H1 (cell line): Measurements from ENCODE around the gene ETV2. TPM values are rescaled to one million over a fixed set of nuclear protein-coding genes. Genes with fewer than 3 reads are reported as not detected.
"Not testable (repeated sequence)": the region's sequence is repeated elsewhere in the genome, so short reads cannot be mapped to it uniquely, and the experiment has no call there.

Experiments
- CTCF ChIA-PET: fragments of 300-600 bp; sonication (Branson Sonifier 250); formaldehyde crosslinking; loops from one replicate; lab custom pipeline; 2021; ENCODE audit not compliant: partially characterized antibody; lab: Charles Lee
- POLR2A ChIA-PET: fragments of 300-600 bp; sonication (Branson Sonifier 250); formaldehyde crosslinking; loops from one replicate; lab custom pipeline; 2021; ENCODE audit warnings: inconsistent platforms; ENCODE audit not compliant: partially characterized antibody; lab: Charles Lee
- DNase-seq, 2 experiments: peaks; one replicate each; pipeline versions ENCODE4 v3.0.0 to v3.0.0-alpha.2; 2010 to 2022; ENCODE audit warnings: low spot score in 2 of 2, low read depth in 1 of 2, mixed read lengths in 1 of 2
- FAIRE-seq: peaks from 2 replicates; lab custom pipeline; 2011; peaks lifted over from hg19 to GRCh38; lab: Jason Lieb, UNC
- H2AFZ ChIP-seq: 2 replicates; pipeline ENCODE4 v1.8.1; 2012; ENCODE audit warnings: low read length, inconsistent platforms
- H2AK5ac ChIP-seq: 2 replicates; pipeline ENCODE4 v1.6.1; 2013; ENCODE audit warnings: low read depth, low read length
- H2BK120ac ChIP-seq: replicated peaks from 2 replicates; pipeline ENCODE3; 2013; ENCODE audit warnings: low read depth, low read length, inconsistent platforms
- H2BK12ac ChIP-seq: 2 replicates; pipeline ENCODE4 v1.6.1; 2013; ENCODE audit warnings: low read depth, low read length
- H2BK15ac ChIP-seq: 2 replicates; pipeline ENCODE4 v1.6.1; 2013; ENCODE audit warnings: low read length
- H2BK20ac ChIP-seq: 2 replicates; pipeline ENCODE4 v1.6.1; 2013; ENCODE audit warnings: low read length
- H2BK5ac ChIP-seq: 2 replicates; pipeline ENCODE4 v1.6.1; 2013; ENCODE audit warnings: low read depth, low read length
- H3K14ac ChIP-seq: 2 replicates; pipeline ENCODE4 v1.6.1; 2013; ENCODE audit warnings: inconsistent platforms; ENCODE audit not compliant: insufficient read length
- H3K18ac ChIP-seq: 2 replicates; pipeline ENCODE4 v1.6.1; 2013; ENCODE audit warnings: low read length; ENCODE audit errors: extremely low read depth
- H3K23ac ChIP-seq: 2 replicates; pipeline ENCODE4 v1.6.1; 2013; ENCODE audit warnings: inconsistent platforms; ENCODE audit not compliant: insufficient read length
- H3K23me2 ChIP-seq: 2 replicates; pipeline ENCODE4 v1.6.1; 2013; ENCODE audit warnings: low read depth, low read length
- H3K27ac ChIP-seq: 2 replicates; pipeline ENCODE4 v1.6.1; 2011; ENCODE audit warnings: low read depth, low read length, inconsistent platforms
- H3K27me3 ChIP-seq, 4 experiments: replicated peaks in 1 of 4; 1 replicate in 1 of 4; 2 replicates in 3 of 4; pipeline versions ENCODE4 v1.6.1 to v1.8.1; 2011 to 2013; ENCODE audit warnings: low read length in 3 of 4, mild to moderate bottlenecking in 3 of 4, inconsistent platforms in 2 of 4, mixed read lengths in 2 of 4, moderate library complexity in 1 of 4; ENCODE audit not compliant: control insufficient read depth in 3 of 4, insufficient read depth in 3 of 4; ENCODE audit errors: extremely low read depth in 1 of 4
- H3K36me3 ChIP-seq, 4 experiments: 2 replicates each; pipeline versions ENCODE4 v1.6.1 to v1.8.1; 2011 to 2013; ENCODE audit warnings: mild to moderate bottlenecking in 4 of 4, low read length in 3 of 4, moderate library complexity in 2 of 4, control low read depth in 1 of 4, inconsistent platforms in 1 of 4; ENCODE audit not compliant: insufficient read depth in 4 of 4, control insufficient read depth in 2 of 4
- H3K4ac ChIP-seq: replicated peaks from 2 replicates; pipeline ENCODE3; 2013; ENCODE audit warnings: low read length, low read depth, mixed read lengths, inconsistent platforms; ENCODE audit not compliant: insufficient read length
- H3K4me1 ChIP-seq, 4 experiments: replicated peaks in 1 of 4; 1 replicate in 1 of 4; 2 replicates in 3 of 4; pipeline versions ENCODE4 v1.6.1 to v1.8.1; 2011 to 2013; ENCODE audit warnings: low read length in 3 of 4, inconsistent platforms in 2 of 4, mixed read lengths in 1 of 4; ENCODE audit not compliant: insufficient read depth in 4 of 4, control insufficient read depth in 3 of 4
- H3K4me2 ChIP-seq, 2 experiments: 2 replicates each; pipeline versions ENCODE4 v1.6.1 to v1.8.1; 2011 to 2013; ENCODE audit warnings: low read depth in 2 of 2, low read length in 2 of 2, control low read depth in 1 of 2, inconsistent platforms in 1 of 2, mild to moderate bottlenecking in 1 of 2; ENCODE audit not compliant: insufficient read depth in 1 of 2
- H3K4me3 ChIP-seq, 4 experiments: fragments of 200-600, 300-600 bp in 1 of 4; sonication (generic), shearing (Covaris generic), sonication (Bioruptor Twin) in 1 of 4; 2 replicates each; pipeline versions ENCODE4 v1.5.1 to v1.8.1; 2011 to 2016; ENCODE audit warnings: low read length in 4 of 4, low read depth in 3 of 4, control low read depth in 2 of 4, inconsistent platforms in 2 of 4, mild to moderate bottlenecking in 2 of 4, mixed read lengths in 1 of 4, moderate library complexity in 1 of 4; ENCODE audit not compliant: insufficient read depth in 2 of 4; ENCODE audit errors: extremely low read depth in 1 of 4
- H3K56ac ChIP-seq: replicated peaks from 2 replicates; pipeline ENCODE3; 2013; ENCODE audit warnings: low read depth, mild to moderate bottlenecking, mixed read lengths, low read length, inconsistent platforms; ENCODE audit not compliant: insufficient read length
- H3K79me1 ChIP-seq: 2 replicates; pipeline ENCODE4 v1.6.1; 2013; ENCODE audit warnings: low read depth, low read length, control low read depth
- H3K79me2 ChIP-seq, 2 experiments: 2 replicates each; pipeline versions ENCODE4 v1.6.1 to v1.8.1; 2012 to 2013; ENCODE audit warnings: low read length in 2 of 2, mild to moderate bottlenecking in 2 of 2, inconsistent platforms in 1 of 2; ENCODE audit not compliant: insufficient read depth in 2 of 2, control insufficient read depth in 1 of 2
- H3K9ac ChIP-seq, 4 experiments: replicated peaks in 1 of 4; 1 replicate in 1 of 4; 2 replicates in 3 of 4; pipeline versions ENCODE4 v1.6.1 to v1.8.1; 2011 to 2013; ENCODE audit warnings: low read depth in 3 of 4, low read length in 3 of 4, control low read depth in 2 of 4, mild to moderate bottlenecking in 2 of 4, moderate library complexity in 2 of 4, inconsistent platforms in 1 of 4; ENCODE audit errors: extremely low read depth in 1 of 4
- H3K9me3 ChIP-seq, 2 experiments: 2 replicates each; pipeline versions ENCODE4 v1.6.1 to v1.8.1; 2012 to 2013; ENCODE audit warnings: mild to moderate bottlenecking in 2 of 2, moderate library complexity in 2 of 2, control low read depth in 1 of 2, inconsistent platforms in 1 of 2, low read depth in 1 of 2, low read length in 1 of 2, mixed read lengths in 1 of 2; ENCODE audit not compliant: insufficient read depth in 2 of 2
- H4K20me1 ChIP-seq, 2 experiments: replicated peaks in 1 of 2; 2 replicates each; pipeline versions ENCODE3 to v1.8.1; 2011 to 2013; ENCODE audit warnings: inconsistent platforms in 2 of 2, low read length in 2 of 2, mild to moderate bottlenecking in 1 of 2; ENCODE audit not compliant: insufficient read depth in 2 of 2, control insufficient read depth in 1 of 2
- H4K5ac ChIP-seq: 2 replicates; pipeline ENCODE4 v1.6.1; 2013; ENCODE audit warnings: low read length, low read depth, mixed read lengths, inconsistent platforms; ENCODE audit not compliant: insufficient read length
- H4K8ac ChIP-seq: 2 replicates; pipeline ENCODE4 v1.8.0; 2013; ENCODE audit warnings: mild to moderate bottlenecking, moderate library complexity, low read length, inconsistent platforms; ENCODE audit not compliant: insufficient read depth; ENCODE audit errors: extremely low read depth
- H4K91ac ChIP-seq: replicated peaks from 2 replicates; pipeline ENCODE3; 2013; ENCODE audit warnings: low read length, mixed read lengths, inconsistent platforms; ENCODE audit not compliant: insufficient read length
- WGBS, 2 experiments: shearing (Covaris generic) in 1 of 2; methylation state at CpG; one replicate each; pipeline versions ENCODE4 v1.1.6 to v1.1.7; 2013 to 2015; ENCODE audit warnings: low lambda C conversion rate in 2 of 2, mixed read lengths in 2 of 2, inconsistent platforms in 1 of 2, low coverage in 1 of 2, missing lambda C conversion rate in 1 of 2; ENCODE audit not compliant: insufficient replicate concordance in 2 of 2, insufficient coverage in 1 of 2, insufficient read length in 1 of 2; ENCODE audit errors: extremely low coverage in 1 of 2, missing lambda C conversion rate in 1 of 2; 5-methylcytosine and 5-hydroxymethylcytosine counted together
- polyA plus RNA-seq, 7 experiments: library from polyadenylated mRNA; depleted of rRNA in 3 of 7; stranded (reverse) in 5 of 7; unstranded in 2 of 7; fragments of >200 nt in 5 of 7; fragments of 200-250 nt in 2 of 7; gene quantifications; 1 replicate in 5 of 7; 2 replicates in 1 of 7; 4 replicates in 1 of 7; pipeline versions ENCODE4 v1.2.1 to v1.2.3, GENCODE V29; 2011 to 2013; ENCODE audit warnings: missing spikeins in 2 of 7, mixed read lengths in 2 of 7
- total RNA-seq: library from RNA; stranded (reverse); fragmentation: NEBNext Ultra II Directional; extraction: Animal tissue kit (Norgen Biotek cat#: 25700); gene quantifications from 2 replicates; pipeline ENCODE4 v1.2.1, GENCODE V29; 2021

ETV2 gene
- total and polyA plus RNA-seq, 2 of the 8 experiments (the other 6 are each of a cell fraction or from before 2014, with no cell fraction given), result 0.88 to 1.3 TPM

DNA sequence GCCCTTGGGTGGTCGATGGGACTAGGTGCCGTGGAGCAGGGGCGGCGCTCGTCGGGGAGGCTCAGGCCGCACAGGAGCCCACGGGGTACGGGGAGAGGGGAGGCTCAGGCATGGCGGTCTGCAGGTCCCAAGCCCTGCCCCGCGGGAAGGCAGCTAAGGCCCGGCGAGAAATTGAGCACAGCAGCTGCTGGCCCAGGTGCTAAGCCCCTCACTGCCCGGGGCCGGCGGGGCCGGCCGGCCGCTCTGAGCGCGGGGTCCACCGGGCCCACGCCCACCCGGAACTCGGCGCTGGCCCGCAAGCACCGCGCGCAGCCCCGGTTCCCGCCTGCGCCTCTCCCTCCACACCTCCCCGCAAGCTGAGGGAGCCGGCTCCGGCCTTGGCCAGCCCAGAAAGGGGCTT is 49.6 kb downstream of the ETV2 start:
- not testable (repeated sequence) for H3K56ac ChIP-seq, H3K79me2 ChIP-seq, H3K9ac ChIP-seq, H3K4me3 ChIP-seq, H2AFZ ChIP-seq, H4K91ac ChIP-seq, H2BK5ac ChIP-seq, H3K4me2 ChIP-seq, H2AK5ac ChIP-seq, H3K9me3 ChIP-seq, H3K4ac ChIP-seq, H4K8ac ChIP-seq, H3K27ac ChIP-seq, H2BK120ac ChIP-seq, DNase-seq, H2BK20ac ChIP-seq, H2BK12ac ChIP-seq, H4K5ac ChIP-seq, H4K20me1 ChIP-seq, H3K79me1 ChIP-seq, H3K36me3 ChIP-seq, H3K14ac ChIP-seq, H3K27me3 ChIP-seq, H3K23me2 ChIP-seq, H3K23ac ChIP-seq, H2BK15ac ChIP-seq, H3K4me1 ChIP-seq, H3K18ac ChIP-seq, FAIRE-seq
- POLR2A ChIA-PET, result interaction anchor here (0.6 to 1.4 kb wide), 5 partner anchors 9 to 51 kb away, joined by 3 to 5 read pairs (median 3); no protein-coding TSS in a partner anchor
- CTCF ChIA-PET, result interaction anchor here (3.5 to 4.8 kb wide), 2 partner anchors 14 to 142 kb away, joined by 18 to 67 read pairs; partner anchors contain the start of gene ZBTB32
- WGBS, 2 experiments, result 99% methylated on average over 14 of the region's 37 CpGs; no CpG with 5 or more reads in 1 of the 2 experiments
